ENCODE measurements around the gene TCP11. TPM values are rescaled to one million over a fixed set of nuclear protein-coding genes. Genes with fewer than 3 reads are reported as not detected.

The TCP11 gene
- 0.14 TPM in 1 of 2 replicates, not detected in the other for total RNA-seq

GRCh38 chr6:35141007-35141655 is at the start of gene TCP11:
TCP11 (minus strand) TSS chr6:35141339; CDS start chr6:35140870, 469 bp downstream.

Other genes starting within 250 kb of the TCP11 start
- gene SCUBE3, start 72.6 kb upstream of the TCP11 start, total RNA-seq, result 1.7 and 1.8 TPM in 2 replicates
- gene ZNF76, start 118.4 kb upstream of the TCP11 start, total RNA-seq, result 17.2 and 17.5 TPM in 2 replicates
- gene DEF6, start 156.5 kb upstream of the TCP11 start, total RNA-seq, result 0.83 and 1.3 TPM in 2 replicates
- gene PPARD, start 201.2 kb upstream of the TCP11 start, total RNA-seq, result 8.7 and 9.1 TPM in 2 replicates

Data from smooth muscle cell of bladder (primary cell).